NT2/D1 (cell line): Measurements from ENCODE around the gene VAV3.

Source experiments
- DNase-seq: peaks from one replicate; pipeline ENCODE4 v3.0.0-alpha.2; 2011; ENCODE audit warnings: low read depth, low spot score
- H3K27me3 ChIP-seq: 2 replicates; pipeline ENCODE4 v1.6.0; 2011; ENCODE audit warnings: mild to moderate bottlenecking; ENCODE audit not compliant: insufficient read length, insufficient read depth
- H3K36me3 ChIP-seq: 2 replicates; pipeline ENCODE4 v1.6.1; 2011; ENCODE audit warnings: mild to moderate bottlenecking, low read length, mixed read lengths; ENCODE audit not compliant: insufficient read depth, insufficient read length
- H3K4me1 ChIP-seq: 2 replicates; pipeline ENCODE4 v1.5.1; 2011; ENCODE audit not compliant: insufficient read depth, insufficient read length
- H3K4me3 ChIP-seq: 2 replicates; pipeline ENCODE4 v1.5.1; 2011; ENCODE audit warnings: low read depth; ENCODE audit not compliant: insufficient read length
- H3K9ac ChIP-seq: 2 replicates; pipeline ENCODE4 v1.6.0; 2011; ENCODE audit warnings: low read depth; ENCODE audit not compliant: insufficient read length
- H3K9me3 ChIP-seq: 2 replicates; pipeline ENCODE4 v1.5.1; 2011; ENCODE audit warnings: mild to moderate bottlenecking, low read length; ENCODE audit not compliant: insufficient read depth
- SUZ12 ChIP-seq: IDR thresholded peaks from 2 replicates; pipeline ENCODE4 v1.6.1; 2011; ENCODE audit not compliant: insufficient read length, insufficient read depth; ENCODE audit errors: extremely low read depth
- YY1 ChIP-seq: IDR thresholded peaks from 2 replicates; pipeline ENCODE4 v1.6.1; 2011; ENCODE audit not compliant: insufficient read length, insufficient read depth
- ZNF274 ChIP-seq: IDR thresholded peaks from 2 replicates; pipeline ENCODE4 v1.6.1; 2011; ENCODE audit warnings: mild to moderate bottlenecking, low read depth, low read length

The VAV3 gene

GRCh38 chr1:107604825-107605224, 360.2 kb downstream of the VAV3 start:
- no peak for DNase-seq
- TF ChIP-seq SUZ12 (no peak), ZNF274 (no peak), YY1 (no peak)
- no peaks in the 10 kb centered on the region for H3K9me3 ChIP-seq

GRCh38 chr1:107600607-107601160, 364.3 kb downstream of the VAV3 start:
- no peak overlapping the region for H3K4me3 ChIP-seq
- H3K36me3 ChIP-seq, result no peaks in the 10 kb centered on the region
- no peaks in the 10 kb centered on the region for H3K4me1 ChIP-seq
- H3K27me3 ChIP-seq, result no peaks in the 10 kb centered on the region
- TF ChIP-seq ZNF274 (no peak), SUZ12 (no peak), YY1 (no peak)
- no peak for DNase-seq
- H3K9me3 ChIP-seq, result no peaks in the 10 kb centered on the region
- no peak overlapping the region for H3K9ac ChIP-seq

More at GRCh38 chr1:107604825-107605224, 360.2 kb downstream of the VAV3 start:
- Histone ChIP-seq H3K9ac (no peak overlapping the region), H3K27me3 (no peaks in the 10 kb centered on the region), H3K4me1 (no peaks in the 10 kb centered on the region), H3K36me3 (no peaks in the 10 kb centered on the region), H3K4me3 (no peak overlapping the region)

GRCh38 chr1:107599220-107599619, 365.8 kb downstream of the VAV3 start:
- no peaks in the 10 kb centered on the region for H3K9me3 ChIP-seq
- no peaks in the 10 kb centered on the region for H3K4me1 ChIP-seq
- no peaks in the 10 kb centered on the region for H3K27me3 ChIP-seq
- no peaks in the 10 kb centered on the region for H3K36me3 ChIP-seq
- TF ChIP-seq ZNF274, result no peak
- no peak for TF ChIP-seq YY1
- no peak for TF ChIP-seq SUZ12
- no peak for DNase-seq
- H3K4me3 ChIP-seq, result no peak overlapping the region
- H3K9ac ChIP-seq, result no peak overlapping the region

GRCh38 chr1:107597290-107597689, 367.7 kb downstream of the VAV3 start:
- no peaks in the 10 kb centered on the region for H3K36me3 ChIP-seq

GRCh38 chr1:107594536-107594935, 370.4 kb downstream of the VAV3 start:
- no peak for TF ChIP-seq SUZ12
- TF ChIP-seq ZNF274, result no peak
- no peak for TF ChIP-seq YY1
- H3K9me3 ChIP-seq, result no peaks in the 10 kb centered on the region
- no peak for DNase-seq
- H3K27me3 ChIP-seq, result no peaks in the 10 kb centered on the region
- H3K4me3 ChIP-seq, result no peak overlapping the region
- no peaks in the 10 kb centered on the region for H3K4me1 ChIP-seq
- H3K36me3 ChIP-seq, result no peaks in the 10 kb centered on the region
- no peak overlapping the region for H3K9ac ChIP-seq

More at GRCh38 chr1:107597290-107597689, 367.7 kb downstream of the VAV3 start:
- Histone ChIP-seq H3K4me3 (no peak overlapping the region), H3K9ac (no peak overlapping the region), H3K4me1 (no peaks in the 10 kb centered on the region), H3K9me3 (no peaks in the 10 kb centered on the region), H3K27me3 (no peaks in the 10 kb centered on the region)
- DNase-seq, result no peak
- TF ChIP-seq SUZ12, result no peak
- TF ChIP-seq ZNF274, result no peak

GRCh38 chr1:107593501-107594209, 371.3 kb downstream of the VAV3 start:
- Histone ChIP-seq H3K9ac (no peak overlapping the region), H3K9me3 (no peaks in the 10 kb centered on the region), H3K36me3 (no peaks in the 10 kb centered on the region), H3K4me1 (no peaks in the 10 kb centered on the region), H3K4me3 (no peak overlapping the region), H3K27me3 (no peaks in the 10 kb centered on the region)
- TF ChIP-seq YY1, result no peak
- no peak for TF ChIP-seq SUZ12
- no peak for TF ChIP-seq ZNF274
- no peak for DNase-seq

GRCh38 chr1:107590900-107591622, 373.9 kb downstream of the VAV3 start:
- Histone ChIP-seq H3K27me3 (no peaks in the 10 kb centered on the region), H3K4me3 (no peak overlapping the region), H3K36me3 (no peaks in the 10 kb centered on the region), H3K9me3 (no peaks in the 10 kb centered on the region), H3K4me1 (no peaks in the 10 kb centered on the region), H3K9ac (no peak overlapping the region)
- no peak for DNase-seq
- TF ChIP-seq ZNF274 (no peak), SUZ12 (no peak), YY1 (no peak)
